H9 (cell line): ENCODE results near the gene PAGE2. TPM values are rescaled to one million over a fixed set of nuclear protein-coding genes. Genes with fewer than 3 reads are reported as not detected.
"Not testable (repeated sequence)": the region's sequence is repeated elsewhere in the genome, so short reads cannot be mapped to it uniquely, and the experiment has no call there.

Experiments used
- DNase-seq: peaks from one replicate; pipeline ENCODE4 v3.0.0-alpha.2; 2017
- H2AFZ ChIP-seq: one replicate; pipeline ENCODE4 v1.6.1; 2013; ENCODE audit warnings: mild to moderate bottlenecking, low read length, control low read depth, moderate library complexity
- H2AK5ac ChIP-seq: 2 replicates; pipeline ENCODE4 v1.6.1; 2013; ENCODE audit warnings: low read length, control low read depth, mixed read lengths; ENCODE audit not compliant: insufficient read length
- H2BK120ac ChIP-seq: one replicate; pipeline ENCODE4 v1.6.1; 2013; ENCODE audit warnings: low read depth, mild to moderate bottlenecking, low read length, control low read depth, inconsistent platforms; ENCODE audit not compliant: poor library complexity, severe bottlenecking
- H2BK12ac ChIP-seq: 2 replicates; pipeline ENCODE4 v1.6.1; 2013; ENCODE audit warnings: low read length, control low read depth, mixed read lengths, low read depth; ENCODE audit not compliant: insufficient read length
- H2BK15ac ChIP-seq: 2 replicates; pipeline ENCODE4 v1.6.1; 2013; ENCODE audit warnings: low read depth, low read length, control low read depth
- H2BK20ac ChIP-seq: one replicate; pipeline ENCODE4 v1.6.1; 2013; ENCODE audit warnings: low read depth, mild to moderate bottlenecking, low read length, control low read depth, inconsistent platforms; ENCODE audit not compliant: poor library complexity, severe bottlenecking
- H2BK5ac ChIP-seq: 2 replicates; pipeline ENCODE4 v1.6.1; 2013; ENCODE audit warnings: low read length, control low read depth, mixed read lengths; ENCODE audit not compliant: insufficient read length
- H3K14ac ChIP-seq: 2 replicates; pipeline ENCODE4 v1.6.1; 2013; ENCODE audit warnings: low read length, control low read depth; ENCODE audit not compliant: insufficient read depth
- H3K18ac ChIP-seq: 2 replicates; pipeline ENCODE4 v1.6.1; 2013; ENCODE audit warnings: low read depth, mild to moderate bottlenecking, mixed read lengths, low read length, control low read depth; ENCODE audit not compliant: insufficient read length
- H3K23ac ChIP-seq: 2 replicates; pipeline ENCODE4 v1.6.1; 2013; ENCODE audit warnings: low read length, control low read depth, mixed read lengths, low read depth; ENCODE audit not compliant: insufficient read length
- H3K23me2 ChIP-seq: 2 replicates; pipeline ENCODE4 v1.6.1; 2013; ENCODE audit warnings: low read depth, mild to moderate bottlenecking, mixed read lengths, low read length, control low read depth; ENCODE audit not compliant: insufficient read length, poor library complexity, severe bottlenecking
- H3K27ac ChIP-seq: 2 replicates; pipeline ENCODE4 v1.5.1; 2013; ENCODE audit warnings: low read length, control low read depth, mixed read lengths, low read depth; ENCODE audit not compliant: insufficient read length
- H3K27me3 ChIP-seq: 2 replicates; pipeline ENCODE4 v1.6.1; 2013; ENCODE audit warnings: low read length, control low read depth, inconsistent platforms; ENCODE audit not compliant: insufficient read depth
- H3K4ac ChIP-seq: 2 replicates; pipeline ENCODE4 v1.6.1; 2013; ENCODE audit warnings: low read depth, mild to moderate bottlenecking, control low read depth, inconsistent platforms, low read length, moderate library complexity
- H3K4me1 ChIP-seq: 2 replicates; pipeline ENCODE4 v1.6.1; 2013; ENCODE audit warnings: low read length, control low read depth, inconsistent platforms; ENCODE audit not compliant: insufficient read depth
- H3K4me2 ChIP-seq: 2 replicates; pipeline ENCODE4 v1.6.1; 2013; ENCODE audit warnings: low read length, control low read depth, mixed read lengths; ENCODE audit not compliant: insufficient read length, insufficient read depth
- H3K56ac ChIP-seq: 2 replicates; pipeline ENCODE4 v1.6.1; 2013; ENCODE audit warnings: low read depth, mild to moderate bottlenecking, mixed read lengths, low read length, control low read depth; ENCODE audit not compliant: insufficient read length
- H3K79me1 ChIP-seq: 2 replicates; pipeline ENCODE4 v1.6.1; 2013; ENCODE audit warnings: low read depth, mild to moderate bottlenecking, moderate library complexity, low read length, control low read depth, inconsistent platforms; ENCODE audit not compliant: insufficient read depth, poor library complexity, severe bottlenecking
- H3K79me2 ChIP-seq: 2 replicates; pipeline ENCODE4 v1.6.1; 2013; ENCODE audit warnings: low read length, control low read depth, inconsistent platforms; ENCODE audit not compliant: insufficient read depth
- H3K9ac ChIP-seq: 2 replicates; pipeline ENCODE4 v1.6.1; 2013; ENCODE audit warnings: low read length, control low read depth, mixed read lengths; ENCODE audit not compliant: insufficient read length; ENCODE audit errors: extremely low read depth
- H3K9me3 ChIP-seq: one replicate; pipeline ENCODE4 v1.6.1; 2013; ENCODE audit warnings: low read depth, low read length, inconsistent platforms; ENCODE audit not compliant: control insufficient read depth
- H3T11ph ChIP-seq: one replicate; pipeline ENCODE4 v1.6.1; 2013; ENCODE audit warnings: mild to moderate bottlenecking, low read length, control low read depth, inconsistent platforms
- H4K20me1 ChIP-seq: one replicate; pipeline ENCODE4 v1.6.1; 2013; ENCODE audit not compliant: control insufficient read depth, insufficient read length, insufficient read depth
- H4K5ac ChIP-seq: 2 replicates; pipeline ENCODE4 v1.6.1; 2013; ENCODE audit warnings: low read depth, mild to moderate bottlenecking, mixed read lengths, low read length, control low read depth; ENCODE audit not compliant: insufficient read length
- H4K8ac ChIP-seq: replicated peaks from 2 replicates; pipeline ENCODE4 v1.6.1; 2013; ENCODE audit warnings: low read length, control low read depth, mixed read lengths, low read depth; ENCODE audit not compliant: insufficient read length
- H4K91ac ChIP-seq: 2 replicates; pipeline ENCODE4 v1.6.1; 2013; ENCODE audit warnings: low read depth, mild to moderate bottlenecking, moderate library complexity, mixed read lengths, low read length, control low read depth; ENCODE audit not compliant: insufficient read length
- H3K27ac Mint-ChIP-seq, 3 experiments: 2 replicates in 2 of 3; 3 replicates in 1 of 3; pipeline ENCODE4 v1.8.0; 2020 to 2021; ENCODE audit warnings: mixed read lengths in 3 of 3, mild to moderate bottlenecking in 1 of 3, moderate library complexity in 1 of 3
- H3K27me3 Mint-ChIP-seq: 2 replicates; pipeline ENCODE4 v1.8.0; 2021; ENCODE audit warnings: low read depth, mild to moderate bottlenecking, moderate library complexity, mixed read lengths
- H3K36me3 Mint-ChIP-seq, 3 experiments: 2 replicates in 2 of 3; 3 replicates in 1 of 3; pipeline ENCODE4 v1.8.0; 2020 to 2021; ENCODE audit warnings: low read depth in 3 of 3, mixed read lengths in 3 of 3; ENCODE audit not compliant: insufficient read depth in 1 of 3
- H3K4me1 Mint-ChIP-seq, 2 experiments: 2 replicates each; pipeline ENCODE4 v1.8.0; 2020; ENCODE audit warnings: mixed read lengths in 2 of 2
- H3K4me3 Mint-ChIP-seq, 2 experiments: 2 replicates in 1 of 2; 3 replicates in 1 of 2; pipeline ENCODE4 v1.8.0; 2020 to 2021; ENCODE audit warnings: mild to moderate bottlenecking in 2 of 2, mixed read lengths in 2 of 2, moderate library complexity in 1 of 2
- H3K9me3 Mint-ChIP-seq, 2 experiments: 2 replicates in 1 of 2; 3 replicates in 1 of 2; pipeline ENCODE4 v1.8.0; 2020; ENCODE audit warnings: mild to moderate bottlenecking in 2 of 2, mixed read lengths in 2 of 2, moderate library complexity in 1 of 2
- WGBS: extraction: QIAGEN DNeasy Blood & Tissue Kit; methylation state at CpG from one replicate; pipeline ENCODE4 v1.1.7; 2013; ENCODE audit warnings: missing lambda C conversion rate, low lambda C conversion rate, mixed read lengths; ENCODE audit not compliant: insufficient read length; ENCODE audit errors: extremely low coverage; 5-methylcytosine and 5-hydroxymethylcytosine counted together
- total RNA-seq: library from RNA; stranded (reverse); gene quantifications from 2 replicates; pipeline ENCODE4 v1.2.1, GENCODE V29; 2021
- TF ChIP-seq, protein P1 (sequence below): fragments of 200-600 bp; sonication (generic); conservative IDR thresholded peaks from 3 replicates; pipeline ENCODE4 v1.8.0; 2021; ENCODE audit warnings: antibody characterized with exemption, mild to moderate bottlenecking

PAGE2 gene
- total RNA-seq, 1 experiment from 2014 or later = not detected

GRCh38 chrX:55041514-55041913, 47.3 kb upstream of the PAGE2 start:
- H3K56ac ChIP-seq = no peak overlapping the region
- H3K18ac ChIP-seq = no peak overlapping the region
- H3K23ac ChIP-seq = no peak overlapping the region
- H3K9me3 ChIP-seq = peaks cover 21% of the 10 kb centered on the region
- H3K79me1 ChIP-seq = no peaks in the 10 kb centered on the region
- H3K4me2 ChIP-seq = no peak overlapping the region
- Mint-ChIP-seq H3K9me3 (peaks cover 60 to 66% of the 10 kb centered on the region in 2 experiments), H3K27ac (no peak overlapping the region), H3K4me3 (no peak overlapping the region), H3K4me1 (no peaks in the 10 kb centered on the region), H3K36me3 (peaks cover 0 to 4% (median 0%) of the 10 kb centered on the region in 3 experiments; a peak in 4 of 7 replicates), H3K27me3 (no peaks in the 10 kb centered on the region; the same call in 1 of the 2 replicates)
- H3K4me1 ChIP-seq = no peaks in the 10 kb centered on the region
- no peak for DNase-seq
- H2BK15ac ChIP-seq = no peak overlapping the region
- H2BK20ac ChIP-seq = no peak overlapping the region
- no peak overlapping the region for H2BK5ac ChIP-seq
- H2AK5ac ChIP-seq = no peak overlapping the region
- H2BK120ac ChIP-seq = no peak overlapping the region
- H3K4ac ChIP-seq = no peak overlapping the region
- no peak overlapping the region for H3K9ac ChIP-seq
- no peak overlapping the region for H2AFZ ChIP-seq
- TF ChIP-seq, protein P1, sequence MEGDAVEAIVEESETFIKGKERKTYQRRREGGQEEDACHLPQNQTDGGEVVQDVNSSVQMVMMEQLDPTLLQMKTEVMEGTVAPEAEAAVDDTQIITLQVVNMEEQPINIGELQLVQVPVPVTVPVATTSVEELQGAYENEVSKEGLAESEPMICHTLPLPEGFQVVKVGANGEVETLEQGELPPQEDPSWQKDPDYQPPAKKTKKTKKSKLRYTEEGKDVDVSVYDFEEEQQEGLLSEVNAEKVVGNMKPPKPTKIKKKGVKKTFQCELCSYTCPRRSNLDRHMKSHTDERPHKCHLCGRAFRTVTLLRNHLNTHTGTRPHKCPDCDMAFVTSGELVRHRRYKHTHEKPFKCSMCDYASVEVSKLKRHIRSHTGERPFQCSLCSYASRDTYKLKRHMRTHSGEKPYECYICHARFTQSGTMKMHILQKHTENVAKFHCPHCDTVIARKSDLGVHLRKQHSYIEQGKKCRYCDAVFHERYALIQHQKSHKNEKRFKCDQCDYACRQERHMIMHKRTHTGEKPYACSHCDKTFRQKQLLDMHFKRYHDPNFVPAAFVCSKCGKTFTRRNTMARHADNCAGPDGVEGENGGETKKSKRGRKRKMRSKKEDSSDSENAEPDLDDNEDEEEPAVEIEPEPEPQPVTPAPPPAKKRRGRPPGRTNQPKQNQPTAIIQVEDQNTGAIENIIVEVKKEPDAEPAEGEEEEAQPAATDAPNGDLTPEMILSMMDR = no peak
- H3K14ac ChIP-seq = no peak overlapping the region
- no peaks in the 10 kb centered on the region for H3K23me2 ChIP-seq
- H2BK12ac ChIP-seq = no peak overlapping the region
- no peaks in the 10 kb centered on the region for H3K27me3 ChIP-seq
- no peak overlapping the region for H4K8ac ChIP-seq
- H3T11ph ChIP-seq = no peak overlapping the region
- no peak overlapping the region for H4K91ac ChIP-seq
- WGBS = no CpG with 5 or more reads among the region's 6 CpGs
- no peak overlapping the region for H4K5ac ChIP-seq
- no peak overlapping the region for H3K27ac ChIP-seq
- H4K20me1 ChIP-seq = no peaks in the 10 kb centered on the region
- no peaks in the 10 kb centered on the region for H3K79me2 ChIP-seq

GRCh38 chrX:55050599-55050998, 38.2 kb upstream of the PAGE2 start:
- H4K91ac ChIP-seq, DNase-seq, H3K27ac Mint-ChIP-seq, H3K79me2 ChIP-seq, H3K4ac ChIP-seq, H3K27me3 ChIP-seq, H3K4me1 ChIP-seq, H2BK12ac ChIP-seq, H4K8ac ChIP-seq, H2BK15ac ChIP-seq, H3K79me1 ChIP-seq, H3K18ac ChIP-seq, H3K56ac ChIP-seq, H3K4me3 Mint-ChIP-seq, H3K4me1 Mint-ChIP-seq, H3K9ac ChIP-seq, H3K23me2 ChIP-seq, H2AFZ ChIP-seq, H2BK5ac ChIP-seq, H3K23ac ChIP-seq, H3K14ac ChIP-seq, H2BK20ac ChIP-seq, H3K27ac ChIP-seq, H3K36me3 Mint-ChIP-seq, H4K5ac ChIP-seq, H3K27me3 Mint-ChIP-seq, H3K4me2 ChIP-seq, H2AK5ac ChIP-seq, H3T11ph ChIP-seq, H2BK120ac ChIP-seq, H4K20me1 ChIP-seq: not testable (repeated sequence)
- H3K9me3 ChIP-seq = peaks cover 10% of the 10 kb centered on the region
- peaks cover 66 to 69% of the 10 kb centered on the region in 2 experiments for H3K9me3 Mint-ChIP-seq
- WGBS = no CpG with 5 or more reads among the region's 2 CpGs
